Activated naive CD4-positive, alpha-beta T cell treated with Interleukin-2 at 50 U/mL for 16 hours (primary cell): ENCODE results near the gene VPS9D1.

Experiments
- DNase-seq: peaks from one replicate; pipeline ENCODE4 v3.0.0-alpha.2; 2020

Gene VPS9D1

GRCh38 chr16:89658221-89658879, 62.3 kb downstream of the VPS9D1 start:
- peak; percentile 10 for DNase-seq

- DNase-seq, result peak; percentile 93
Observed at GRCh38 chr16:89657442-89658220, 63.1 kb downstream of the VPS9D1 start, which contains the start of the genes CHMP1A and SPATA33. Gene CHMP1A (minus strand): TSS chr16:89657708. CDS start chr16:89657588, 120 bp downstream. Gene SPATA33 (plus strand): TSS chr16:89657836. CDS start chr16:89657912, 76 bp downstream.
